H9 (cell line): ENCODE data around the gene KCTD6. TPM values are rescaled to one million over a fixed set of nuclear protein-coding genes. Genes with fewer than 3 reads are reported as not detected.

Experiments used
- DNase-seq: peaks from one replicate; pipeline ENCODE4 v3.0.0-alpha.2; 2017
- H2AFZ ChIP-seq: one replicate; pipeline ENCODE4 v1.6.1; 2013; ENCODE audit warnings: mild to moderate bottlenecking, low read length, control low read depth, moderate library complexity
- H2AK5ac ChIP-seq: 2 replicates; pipeline ENCODE4 v1.6.1; 2013; ENCODE audit warnings: low read length, control low read depth, mixed read lengths; ENCODE audit not compliant: insufficient read length
- H2BK120ac ChIP-seq: one replicate; pipeline ENCODE4 v1.6.1; 2013; ENCODE audit warnings: low read depth, mild to moderate bottlenecking, low read length, control low read depth, inconsistent platforms; ENCODE audit not compliant: poor library complexity, severe bottlenecking
- H2BK12ac ChIP-seq: 2 replicates; pipeline ENCODE4 v1.6.1; 2013; ENCODE audit warnings: low read length, control low read depth, mixed read lengths, low read depth; ENCODE audit not compliant: insufficient read length
- H2BK15ac ChIP-seq: 2 replicates; pipeline ENCODE4 v1.6.1; 2013; ENCODE audit warnings: low read depth, low read length, control low read depth
- H2BK20ac ChIP-seq: one replicate; pipeline ENCODE4 v1.6.1; 2013; ENCODE audit warnings: low read depth, mild to moderate bottlenecking, low read length, control low read depth, inconsistent platforms; ENCODE audit not compliant: poor library complexity, severe bottlenecking
- H2BK5ac ChIP-seq: 2 replicates; pipeline ENCODE4 v1.6.1; 2013; ENCODE audit warnings: low read length, control low read depth, mixed read lengths; ENCODE audit not compliant: insufficient read length
- H3K14ac ChIP-seq: 2 replicates; pipeline ENCODE4 v1.6.1; 2013; ENCODE audit warnings: low read length, control low read depth; ENCODE audit not compliant: insufficient read depth
- H3K18ac ChIP-seq: 2 replicates; pipeline ENCODE4 v1.6.1; 2013; ENCODE audit warnings: low read depth, mild to moderate bottlenecking, mixed read lengths, low read length, control low read depth; ENCODE audit not compliant: insufficient read length
- H3K23ac ChIP-seq: 2 replicates; pipeline ENCODE4 v1.6.1; 2013; ENCODE audit warnings: low read length, control low read depth, mixed read lengths, low read depth; ENCODE audit not compliant: insufficient read length
- H3K23me2 ChIP-seq: 2 replicates; pipeline ENCODE4 v1.6.1; 2013; ENCODE audit warnings: low read depth, mild to moderate bottlenecking, mixed read lengths, low read length, control low read depth; ENCODE audit not compliant: insufficient read length, poor library complexity, severe bottlenecking
- H3K27ac ChIP-seq: 2 replicates; pipeline ENCODE4 v1.5.1; 2013; ENCODE audit warnings: low read length, control low read depth, mixed read lengths, low read depth; ENCODE audit not compliant: insufficient read length
- H3K27me3 ChIP-seq: 2 replicates; pipeline ENCODE4 v1.6.1; 2013; ENCODE audit warnings: low read length, control low read depth, inconsistent platforms; ENCODE audit not compliant: insufficient read depth
- H3K4ac ChIP-seq: 2 replicates; pipeline ENCODE4 v1.6.1; 2013; ENCODE audit warnings: low read depth, mild to moderate bottlenecking, control low read depth, inconsistent platforms, low read length, moderate library complexity
- H3K4me1 ChIP-seq: 2 replicates; pipeline ENCODE4 v1.6.1; 2013; ENCODE audit warnings: low read length, control low read depth, inconsistent platforms; ENCODE audit not compliant: insufficient read depth
- H3K4me2 ChIP-seq: 2 replicates; pipeline ENCODE4 v1.6.1; 2013; ENCODE audit warnings: low read length, control low read depth, mixed read lengths; ENCODE audit not compliant: insufficient read length, insufficient read depth
- H3K56ac ChIP-seq: 2 replicates; pipeline ENCODE4 v1.6.1; 2013; ENCODE audit warnings: low read depth, mild to moderate bottlenecking, mixed read lengths, low read length, control low read depth; ENCODE audit not compliant: insufficient read length
- H3K79me1 ChIP-seq: 2 replicates; pipeline ENCODE4 v1.6.1; 2013; ENCODE audit warnings: low read depth, mild to moderate bottlenecking, moderate library complexity, low read length, control low read depth, inconsistent platforms; ENCODE audit not compliant: insufficient read depth, poor library complexity, severe bottlenecking
- H3K79me2 ChIP-seq: 2 replicates; pipeline ENCODE4 v1.6.1; 2013; ENCODE audit warnings: low read length, control low read depth, inconsistent platforms; ENCODE audit not compliant: insufficient read depth
- H3K9ac ChIP-seq: 2 replicates; pipeline ENCODE4 v1.6.1; 2013; ENCODE audit warnings: low read length, control low read depth, mixed read lengths; ENCODE audit not compliant: insufficient read length; ENCODE audit errors: extremely low read depth
- H3K9me3 ChIP-seq: one replicate; pipeline ENCODE4 v1.6.1; 2013; ENCODE audit warnings: low read depth, low read length, inconsistent platforms; ENCODE audit not compliant: control insufficient read depth
- H3T11ph ChIP-seq: one replicate; pipeline ENCODE4 v1.6.1; 2013; ENCODE audit warnings: mild to moderate bottlenecking, low read length, control low read depth, inconsistent platforms
- H4K20me1 ChIP-seq: one replicate; pipeline ENCODE4 v1.6.1; 2013; ENCODE audit not compliant: control insufficient read depth, insufficient read length, insufficient read depth
- H4K5ac ChIP-seq: 2 replicates; pipeline ENCODE4 v1.6.1; 2013; ENCODE audit warnings: low read depth, mild to moderate bottlenecking, mixed read lengths, low read length, control low read depth; ENCODE audit not compliant: insufficient read length
- H4K8ac ChIP-seq: replicated peaks from 2 replicates; pipeline ENCODE4 v1.6.1; 2013; ENCODE audit warnings: low read length, control low read depth, mixed read lengths, low read depth; ENCODE audit not compliant: insufficient read length
- H4K91ac ChIP-seq: 2 replicates; pipeline ENCODE4 v1.6.1; 2013; ENCODE audit warnings: low read depth, mild to moderate bottlenecking, moderate library complexity, mixed read lengths, low read length, control low read depth; ENCODE audit not compliant: insufficient read length
- H3K27ac Mint-ChIP-seq, 3 experiments: 2 replicates in 2 of 3; 3 replicates in 1 of 3; pipeline ENCODE4 v1.8.0; 2020 to 2021; ENCODE audit warnings: mixed read lengths in 3 of 3, mild to moderate bottlenecking in 1 of 3, moderate library complexity in 1 of 3
- H3K27me3 Mint-ChIP-seq: 2 replicates; pipeline ENCODE4 v1.8.0; 2021; ENCODE audit warnings: low read depth, mild to moderate bottlenecking, moderate library complexity, mixed read lengths
- H3K36me3 Mint-ChIP-seq, 3 experiments: 2 replicates in 2 of 3; 3 replicates in 1 of 3; pipeline ENCODE4 v1.8.0; 2020 to 2021; ENCODE audit warnings: low read depth in 3 of 3, mixed read lengths in 3 of 3; ENCODE audit not compliant: insufficient read depth in 1 of 3
- H3K4me1 Mint-ChIP-seq, 2 experiments: 2 replicates each; pipeline ENCODE4 v1.8.0; 2020; ENCODE audit warnings: mixed read lengths in 2 of 2
- H3K4me3 Mint-ChIP-seq, 2 experiments: 2 replicates in 1 of 2; 3 replicates in 1 of 2; pipeline ENCODE4 v1.8.0; 2020 to 2021; ENCODE audit warnings: mild to moderate bottlenecking in 2 of 2, mixed read lengths in 2 of 2, moderate library complexity in 1 of 2
- H3K9me3 Mint-ChIP-seq, 2 experiments: 2 replicates in 1 of 2; 3 replicates in 1 of 2; pipeline ENCODE4 v1.8.0; 2020; ENCODE audit warnings: mild to moderate bottlenecking in 2 of 2, mixed read lengths in 2 of 2, moderate library complexity in 1 of 2
- CTCF ChIP-seq: fragments of 200-600 bp; sonication (generic); conservative IDR thresholded peaks from 3 replicates; pipeline ENCODE4 v1.8.0; 2021; ENCODE audit warnings: antibody characterized with exemption, mild to moderate bottlenecking
- WGBS: extraction: QIAGEN DNeasy Blood & Tissue Kit; methylation state at CpG from one replicate; pipeline ENCODE4 v1.1.7; 2013; ENCODE audit warnings: missing lambda C conversion rate, low lambda C conversion rate, mixed read lengths; ENCODE audit not compliant: insufficient read length; ENCODE audit errors: extremely low coverage; 5-methylcytosine and 5-hydroxymethylcytosine counted together
- total RNA-seq: library from RNA; stranded (reverse); gene quantifications from 2 replicates; pipeline ENCODE4 v1.2.1, GENCODE V29; 2021

KCTD6 gene
- total RNA-seq, 1 experiment from 2014 or later, result 14.2 TPM

- Histone ChIP-seq H3K14ac (no peak overlapping the region; the same call in 1 of the 2 replicates), H3K23ac (no peak overlapping the region), H2AFZ (no peak overlapping the region), H3K27me3 (no peaks in the 10 kb centered on the region), H2BK15ac (no peak overlapping the region), H3K4me1 (no peaks in the 10 kb centered on the region; the same call in 1 of the 2 replicates), H3K23me2 (no peaks in the 10 kb centered on the region), H3K4me2 (no peak overlapping the region), H3K27ac (no peak overlapping the region), H3K4ac (no peak overlapping the region), H2AK5ac (no peak overlapping the region), H3K79me1 (no peaks in the 10 kb centered on the region), H3K9me3 (no peaks in the 10 kb centered on the region), H3T11ph (no peak overlapping the region), H2BK12ac (no peak overlapping the region), H3K56ac (no peak overlapping the region), H3K79me2 (no peaks in the 10 kb centered on the region), H4K5ac (no peak overlapping the region), H4K8ac (no peak overlapping the region), H2BK120ac (no peak overlapping the region), H3K9ac (no peak overlapping the region), H2BK5ac (no peak overlapping the region), H2BK20ac (no peak overlapping the region), H4K91ac (no peak overlapping the region), H3K18ac (peak overlapping the region; percentile 15), H4K20me1 (no peaks in the 10 kb centered on the region)
- Mint-ChIP-seq H3K36me3 (no peaks in the 10 kb centered on the region), H3K4me3 (no peak overlapping the region), H3K27me3 (peaks cover 24% of the 10 kb centered on the region), H3K9me3 (no peaks in the 10 kb centered on the region), H3K27ac (no peak overlapping the region), H3K4me1 (peaks cover 15 to 31% of the 10 kb centered on the region in 2 experiments)
- no peak for DNase-seq
- TF ChIP-seq CTCF, result no peak
- WGBS, result no CpG with 5 or more reads among the region's 18 CpGs
Measured at GRCh38 chr3:58487140-58487886, 4.6 kb upstream of the KCTD6 start.
